Panc1 (cell line): ENCODE data around the gene ATP6V1G3.

Source experiments
- POLR2AphosphoS5 ChIP-seq: IDR thresholded peaks from 2 replicates; pipeline ENCODE4 v1.6.1; 2012; ENCODE audit warnings: mild to moderate bottlenecking, low read depth, low read length, moderate library complexity
- SIN3A ChIP-seq: IDR thresholded peaks from 2 replicates; pipeline ENCODE4 v1.6.1; 2012; ENCODE audit warnings: low read depth, mild to moderate bottlenecking, low read length, moderate library complexity, borderline replicate concordance; ENCODE audit not compliant: insufficient read depth
- TCF7L2 ChIP-seq: IDR thresholded peaks from 2 replicates; pipeline ENCODE4 v1.6.1; 2011; ENCODE audit warnings: mild to moderate bottlenecking, low read depth, low read length, inconsistent platforms
- TF ChIP-seq, protein P1 (sequence below): fragments of 450-650 bp; IDR thresholded peaks from 2 replicates; pipeline ENCODE4 v1.5.1; 2017; ENCODE audit warnings: mild to moderate bottlenecking
- TF ChIP-seq, protein P2 (sequence below), 2 experiments: IDR thresholded peaks; 2 replicates each; pipeline ENCODE4 v1.6.1; 2011 to 2012; ENCODE audit warnings: low read depth in 2 of 2, control low read depth in 1 of 2, low read length in 1 of 2, mild to moderate bottlenecking in 1 of 2, moderate library complexity in 1 of 2; ENCODE audit not compliant: insufficient read depth in 1 of 2

DNA sequence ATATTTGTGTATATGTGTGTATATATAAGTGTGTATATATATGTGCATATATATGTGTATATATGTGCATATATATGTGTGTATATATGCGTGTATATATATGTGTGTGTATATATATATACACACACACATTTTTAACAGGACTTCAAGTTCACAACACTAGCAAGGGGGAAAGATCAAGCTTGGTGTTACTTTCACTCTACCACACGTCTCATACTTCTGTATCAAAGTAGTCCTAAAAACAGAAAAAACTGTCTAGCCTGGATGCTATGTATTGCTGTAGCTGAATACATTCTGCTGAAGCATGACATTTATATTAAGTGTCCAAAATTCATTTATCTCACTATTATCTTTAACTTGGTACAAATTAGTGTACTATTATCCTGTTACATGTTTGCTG is 17.9 kb upstream of the ATP6V1G3 start:
- TF ChIP-seq SIN3A (no peak), POLR2AphosphoS5 (no peak), TCF7L2 (no peak)
- TF ChIP-seq, protein P1, sequence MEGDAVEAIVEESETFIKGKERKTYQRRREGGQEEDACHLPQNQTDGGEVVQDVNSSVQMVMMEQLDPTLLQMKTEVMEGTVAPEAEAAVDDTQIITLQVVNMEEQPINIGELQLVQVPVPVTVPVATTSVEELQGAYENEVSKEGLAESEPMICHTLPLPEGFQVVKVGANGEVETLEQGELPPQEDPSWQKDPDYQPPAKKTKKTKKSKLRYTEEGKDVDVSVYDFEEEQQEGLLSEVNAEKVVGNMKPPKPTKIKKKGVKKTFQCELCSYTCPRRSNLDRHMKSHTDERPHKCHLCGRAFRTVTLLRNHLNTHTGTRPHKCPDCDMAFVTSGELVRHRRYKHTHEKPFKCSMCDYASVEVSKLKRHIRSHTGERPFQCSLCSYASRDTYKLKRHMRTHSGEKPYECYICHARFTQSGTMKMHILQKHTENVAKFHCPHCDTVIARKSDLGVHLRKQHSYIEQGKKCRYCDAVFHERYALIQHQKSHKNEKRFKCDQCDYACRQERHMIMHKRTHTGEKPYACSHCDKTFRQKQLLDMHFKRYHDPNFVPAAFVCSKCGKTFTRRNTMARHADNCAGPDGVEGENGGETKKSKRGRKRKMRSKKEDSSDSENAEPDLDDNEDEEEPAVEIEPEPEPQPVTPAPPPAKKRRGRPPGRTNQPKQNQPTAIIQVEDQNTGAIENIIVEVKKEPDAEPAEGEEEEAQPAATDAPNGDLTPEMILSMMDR, result no peak
- TF ChIP-seq, protein P2, sequence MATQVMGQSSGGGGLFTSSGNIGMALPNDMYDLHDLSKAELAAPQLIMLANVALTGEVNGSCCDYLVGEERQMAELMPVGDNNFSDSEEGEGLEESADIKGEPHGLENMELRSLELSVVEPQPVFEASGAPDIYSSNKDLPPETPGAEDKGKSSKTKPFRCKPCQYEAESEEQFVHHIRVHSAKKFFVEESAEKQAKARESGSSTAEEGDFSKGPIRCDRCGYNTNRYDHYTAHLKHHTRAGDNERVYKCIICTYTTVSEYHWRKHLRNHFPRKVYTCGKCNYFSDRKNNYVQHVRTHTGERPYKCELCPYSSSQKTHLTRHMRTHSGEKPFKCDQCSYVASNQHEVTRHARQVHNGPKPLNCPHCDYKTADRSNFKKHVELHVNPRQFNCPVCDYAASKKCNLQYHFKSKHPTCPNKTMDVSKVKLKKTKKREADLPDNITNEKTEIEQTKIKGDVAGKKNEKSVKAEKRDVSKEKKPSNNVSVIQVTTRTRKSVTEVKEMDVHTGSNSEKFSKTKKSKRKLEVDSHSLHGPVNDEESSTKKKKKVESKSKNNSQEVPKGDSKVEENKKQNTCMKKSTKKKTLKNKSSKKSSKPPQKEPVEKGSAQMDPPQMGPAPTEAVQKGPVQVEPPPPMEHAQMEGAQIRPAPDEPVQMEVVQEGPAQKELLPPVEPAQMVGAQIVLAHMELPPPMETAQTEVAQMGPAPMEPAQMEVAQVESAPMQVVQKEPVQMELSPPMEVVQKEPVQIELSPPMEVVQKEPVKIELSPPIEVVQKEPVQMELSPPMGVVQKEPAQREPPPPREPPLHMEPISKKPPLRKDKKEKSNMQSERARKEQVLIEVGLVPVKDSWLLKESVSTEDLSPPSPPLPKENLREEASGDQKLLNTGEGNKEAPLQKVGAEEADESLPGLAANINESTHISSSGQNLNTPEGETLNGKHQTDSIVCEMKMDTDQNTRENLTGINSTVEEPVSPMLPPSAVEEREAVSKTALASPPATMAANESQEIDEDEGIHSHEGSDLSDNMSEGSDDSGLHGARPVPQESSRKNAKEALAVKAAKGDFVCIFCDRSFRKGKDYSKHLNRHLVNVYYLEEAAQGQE (IDR thresholded peaks at IDR 0.05; ENCODE audit: insufficient read depth in 1 of 2, low read depth in 2 of 2, low read length in 1 of 2), result no peak
